GM18508 (cell line): ENCODE data around the gene FAM24A.
A peak's percentile ranks its signal among the peaks of the same experiment; 100 is the strongest.
"Not testable (repeated sequence)": the region's sequence is repeated elsewhere in the genome, so short reads cannot be mapped to it uniquely, and the experiment has no call there.

Source experiments
- ATAC-seq: cut with Tn5 transposase; IDR thresholded peaks from one replicate; pipeline ENCODE4 v1.9.1; 2021; ENCODE audit warnings: moderate number of reproducible peaks; ENCODE audit not compliant: insufficient read depth, unreplicated experiment

The FAM24A gene, protein sequence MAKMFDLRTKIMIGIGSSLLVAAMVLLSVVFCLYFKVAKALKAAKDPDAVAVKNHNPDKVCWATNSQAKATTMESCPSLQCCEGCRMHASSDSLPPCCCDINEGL

DNA sequence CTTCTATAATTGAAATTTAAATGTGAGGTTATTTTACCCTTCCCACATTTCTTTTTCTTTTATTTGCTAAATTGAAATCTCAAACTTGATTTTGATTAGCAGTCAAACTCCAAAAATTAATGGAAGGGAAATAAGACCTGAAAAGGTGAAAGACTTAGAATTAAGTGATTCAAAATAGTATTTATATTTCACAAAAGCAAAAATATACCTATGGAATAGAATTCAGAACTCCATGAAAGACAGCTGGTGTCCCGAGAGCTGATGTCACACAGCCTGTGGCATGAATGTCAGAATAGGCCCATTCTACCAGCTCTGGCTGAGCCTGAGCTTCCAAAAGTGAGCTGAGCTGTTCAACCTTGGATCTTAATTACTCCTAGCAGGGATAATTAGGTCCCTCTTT lies at the start of gene FAM24A:
Gene FAM24A (plus strand): TSS at position 301 of the 400 bp plus-strand sequence. CDS start 1,025 bp downstream, outside the sequence.
- ATAC-seq: no peak

DNA sequence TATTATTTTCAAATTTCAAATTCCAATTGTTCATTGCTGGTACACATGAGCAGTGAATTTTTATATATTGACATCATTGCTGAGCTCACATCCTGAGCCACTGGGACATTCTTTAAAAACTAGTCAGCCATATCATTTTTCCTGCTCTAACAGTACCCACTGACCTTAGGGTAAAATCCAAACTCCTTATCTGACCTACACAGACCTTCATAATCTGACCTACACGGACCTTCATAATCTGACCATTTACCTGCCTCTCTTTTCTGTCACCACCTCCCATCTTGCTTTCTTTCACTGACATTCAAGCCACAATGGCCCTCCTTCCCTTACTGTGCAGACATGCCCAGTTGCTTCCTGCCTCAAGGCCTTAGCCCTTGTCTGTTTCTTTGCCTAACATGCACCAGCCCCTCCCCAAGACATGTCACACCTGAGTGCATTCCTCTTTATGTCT lies 48.7 kb upstream of the FAM24A start:
- ATAC-seq: no peak

DNA sequence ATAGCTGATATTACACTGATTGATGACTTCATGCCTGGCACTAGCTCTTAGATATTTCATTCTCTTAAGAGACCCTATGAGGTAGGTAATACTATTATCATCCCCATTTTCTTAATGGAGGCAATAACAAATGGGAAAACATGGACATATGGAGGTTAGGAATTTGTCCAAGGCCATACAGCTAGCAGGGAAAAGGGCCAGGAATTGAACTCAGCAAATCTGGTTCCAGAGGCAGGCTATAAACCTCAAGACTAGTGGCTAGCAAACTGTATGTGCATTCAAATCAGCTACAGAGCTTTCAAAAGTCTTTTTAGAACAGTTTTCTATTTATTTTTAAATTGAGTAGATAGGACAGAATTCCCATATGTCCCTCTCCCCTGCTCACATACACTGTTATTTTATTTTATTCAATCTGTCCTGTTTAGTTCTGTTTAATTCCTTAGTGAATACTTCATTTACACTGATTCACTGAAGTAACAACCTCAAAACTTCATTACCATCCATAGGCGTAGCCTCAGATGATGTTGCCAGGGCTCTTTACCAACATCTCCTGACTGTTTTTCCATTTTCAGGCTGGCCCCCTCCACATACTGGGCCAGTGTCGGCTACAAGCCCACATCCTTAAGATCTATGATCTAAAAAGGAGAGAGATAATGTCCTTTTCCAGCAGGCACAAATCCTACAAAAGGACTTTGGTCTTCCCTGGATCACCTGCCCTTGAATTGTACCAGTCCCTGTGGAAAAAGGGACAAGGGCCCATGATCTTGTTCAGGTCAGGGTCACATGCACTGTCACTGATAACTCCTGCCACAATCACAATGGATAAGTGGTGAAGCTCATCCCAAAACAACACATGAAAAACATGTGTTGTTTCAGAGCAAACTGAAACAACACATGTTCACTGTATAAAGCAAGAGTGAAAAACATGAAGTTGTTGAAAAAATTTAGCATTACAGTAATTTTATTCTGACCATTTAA lies 46.9 kb upstream of the FAM24A start:
- no peak for ATAC-seq

DNA sequence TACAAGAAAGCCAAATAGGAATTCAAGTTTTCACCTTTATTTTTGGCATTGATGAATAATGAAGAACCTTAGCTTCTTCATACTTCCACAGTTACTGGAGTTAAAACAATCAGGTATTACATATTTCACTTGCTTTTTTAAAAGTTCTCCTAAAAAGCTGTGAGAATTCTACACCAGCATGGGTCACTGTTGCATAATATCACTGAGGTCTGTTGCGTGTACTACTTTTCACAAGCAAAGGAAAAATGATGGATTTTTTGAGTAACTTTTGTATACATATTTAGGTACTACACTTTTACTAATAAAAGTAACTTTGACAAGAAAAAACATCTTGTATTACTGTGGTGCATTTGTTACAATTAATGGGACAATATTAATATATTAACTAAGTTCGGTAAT lies 46.2 kb upstream of the FAM24A start:
- no peak for ATAC-seq

DNA sequence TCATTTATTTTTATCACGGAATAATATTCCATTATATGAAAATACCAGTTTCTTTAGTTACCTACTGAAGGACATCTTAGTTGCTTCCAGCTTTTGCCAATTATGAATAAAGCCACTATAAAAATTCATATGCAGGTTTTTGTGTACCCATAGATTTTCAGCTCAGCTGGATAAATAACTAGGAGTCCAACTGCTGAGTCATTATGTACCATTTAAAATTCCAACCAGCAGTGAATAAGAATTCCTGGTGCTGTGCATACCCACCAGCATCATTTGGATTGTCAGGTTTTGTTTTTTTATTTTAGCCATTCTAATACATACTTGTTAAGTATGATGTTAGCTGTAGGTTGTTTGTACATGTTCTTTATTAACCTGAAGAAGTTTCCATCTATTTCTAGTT lies 45.5 kb upstream of the FAM24A start:
- no peak for ATAC-seq

DNA sequence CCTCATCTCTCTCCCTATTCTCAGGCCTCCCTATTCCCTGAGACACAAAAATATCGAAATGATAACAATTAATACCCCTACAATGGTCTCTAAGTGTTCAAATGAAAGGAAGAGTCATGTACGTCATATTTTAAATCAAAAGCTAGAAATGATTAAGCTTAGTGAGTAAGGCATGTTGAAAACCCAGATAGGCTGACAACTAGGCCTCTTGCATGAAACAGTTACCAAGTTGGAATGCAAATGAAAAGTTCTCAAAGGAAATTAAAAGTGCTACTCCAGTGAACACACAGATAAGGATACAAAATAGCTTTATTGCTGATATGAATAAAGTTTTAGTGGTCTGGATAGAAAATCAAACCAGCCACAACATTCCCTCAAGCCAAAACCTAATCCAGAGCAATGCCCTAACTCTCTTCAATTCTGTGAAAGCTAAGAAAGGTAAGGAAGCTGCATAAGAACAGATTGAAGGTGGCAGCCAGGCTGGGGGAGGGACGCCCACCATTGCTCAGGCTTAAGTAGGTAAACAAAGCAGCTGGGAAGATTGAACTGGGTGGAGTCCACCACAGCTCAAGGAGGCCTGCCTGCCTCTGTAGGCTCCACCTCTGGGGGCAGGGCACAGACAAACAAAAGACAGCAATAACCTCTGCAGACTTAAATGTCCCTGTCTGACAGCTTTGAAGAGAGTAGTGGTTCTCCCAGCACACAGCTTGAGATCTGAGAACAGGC lies 43.5 kb upstream of the FAM24A start:
- not testable (repeated sequence) for ATAC-seq

DNA sequence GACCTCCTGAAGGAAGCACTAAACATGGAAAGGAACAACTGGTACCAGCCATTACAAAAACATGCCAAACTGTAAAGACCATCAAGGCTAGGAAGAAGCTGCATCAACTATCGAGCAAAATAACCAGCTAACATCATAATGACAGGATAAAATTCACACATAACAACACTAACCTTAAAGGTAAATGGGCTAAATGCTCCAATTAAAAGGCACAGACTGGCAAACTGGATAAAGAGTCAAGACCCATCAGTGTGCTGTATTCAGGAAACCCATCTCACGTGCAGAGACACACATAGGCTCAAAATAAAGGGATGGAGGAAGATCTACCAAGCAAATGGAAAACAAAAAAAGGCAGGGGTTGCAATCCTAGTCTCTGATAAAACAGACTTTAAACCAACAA lies 41.6 kb upstream of the FAM24A start:
- ATAC-seq: not testable (repeated sequence)

DNA sequence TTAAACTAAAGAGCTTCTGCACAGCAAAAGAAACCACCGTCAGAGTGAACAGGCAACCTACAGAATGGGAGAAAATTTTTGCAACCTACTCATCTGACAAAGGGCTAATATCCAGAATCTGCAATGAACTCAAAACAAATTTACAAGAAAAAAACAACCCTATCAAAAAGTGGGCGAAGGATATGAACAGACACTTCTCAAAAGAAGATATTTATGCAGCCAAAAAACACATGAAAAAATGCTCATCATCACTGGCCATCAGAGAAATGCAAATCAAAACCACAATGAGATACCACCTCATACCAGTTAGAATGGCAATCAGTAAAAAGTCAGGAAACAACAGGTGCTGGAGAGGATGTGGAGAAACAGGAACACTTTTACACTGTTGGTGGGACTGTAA lies 38.5 kb upstream of the FAM24A start:
- not testable (repeated sequence) for ATAC-seq

DNA sequence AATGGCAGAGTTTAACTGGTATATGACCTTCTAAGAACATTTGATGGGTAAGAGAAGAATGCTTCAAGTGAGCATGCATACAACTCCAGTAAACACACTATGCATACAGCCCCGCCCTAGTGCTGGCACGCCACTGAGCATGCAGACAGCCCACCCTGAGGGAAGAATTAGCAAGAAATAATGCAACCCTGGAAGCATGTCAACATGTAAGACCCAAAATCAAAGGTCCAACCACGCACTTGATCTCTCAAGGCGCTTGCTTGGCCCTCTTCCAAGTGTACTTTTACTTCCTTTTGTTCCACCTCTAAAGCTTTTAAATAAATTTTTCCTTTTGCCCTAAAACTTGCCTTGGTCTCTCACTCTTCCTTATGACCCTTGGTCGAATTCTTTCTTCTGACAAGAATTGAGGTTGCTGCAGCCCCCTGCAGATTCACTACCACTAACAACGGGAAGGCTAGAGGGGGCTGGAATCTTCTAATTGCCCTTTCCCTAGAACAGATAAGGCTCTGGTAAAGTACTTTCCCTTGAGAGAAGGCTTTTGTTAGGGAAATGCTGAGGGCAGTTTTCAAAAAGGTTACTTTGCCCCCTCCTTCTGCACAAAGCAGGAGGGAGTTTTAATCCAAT lies 34.5 kb upstream of the FAM24A start:
- no peak for ATAC-seq

DNA sequence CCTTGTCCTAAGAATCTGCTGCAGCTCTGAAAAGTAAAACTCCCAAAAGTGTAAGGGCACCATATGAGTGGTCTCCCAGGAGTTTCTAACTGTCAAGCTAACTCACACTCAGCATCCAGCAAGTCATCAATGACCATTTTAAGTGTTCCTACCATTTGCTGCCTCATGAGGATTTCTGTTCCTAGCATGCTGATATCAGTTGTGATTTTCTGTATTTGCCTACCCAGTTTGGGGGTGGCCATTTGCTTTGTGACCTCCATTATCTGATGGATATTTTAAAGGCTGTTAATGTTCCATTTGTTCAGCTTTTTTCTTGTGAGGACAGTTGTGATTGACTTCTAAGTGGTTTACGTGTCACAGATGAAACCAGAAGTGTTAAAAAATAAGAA lies 33.9 kb upstream of the FAM24A start:
- no peak for ATAC-seq

DNA sequence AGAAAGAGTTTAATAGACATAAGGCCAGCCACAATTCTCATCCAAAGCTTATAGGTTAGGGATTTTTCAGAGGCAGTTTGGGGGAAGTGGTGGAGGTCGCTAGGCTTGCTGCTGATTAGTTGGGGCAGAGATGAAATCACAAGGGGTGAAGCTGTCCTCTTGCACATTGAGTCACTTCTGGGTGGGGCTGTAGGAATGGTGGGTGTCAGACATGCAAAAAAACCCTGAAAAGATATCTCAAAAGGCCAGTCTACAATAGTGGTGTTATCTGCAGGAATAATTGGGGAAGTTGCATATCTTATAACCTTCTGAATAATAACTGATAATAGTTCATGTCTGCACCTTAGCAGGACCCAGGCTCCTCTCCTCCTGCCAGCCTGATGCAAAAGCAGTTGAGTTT lies 33.1 kb upstream of the FAM24A start:
- no peak for ATAC-seq

DNA sequence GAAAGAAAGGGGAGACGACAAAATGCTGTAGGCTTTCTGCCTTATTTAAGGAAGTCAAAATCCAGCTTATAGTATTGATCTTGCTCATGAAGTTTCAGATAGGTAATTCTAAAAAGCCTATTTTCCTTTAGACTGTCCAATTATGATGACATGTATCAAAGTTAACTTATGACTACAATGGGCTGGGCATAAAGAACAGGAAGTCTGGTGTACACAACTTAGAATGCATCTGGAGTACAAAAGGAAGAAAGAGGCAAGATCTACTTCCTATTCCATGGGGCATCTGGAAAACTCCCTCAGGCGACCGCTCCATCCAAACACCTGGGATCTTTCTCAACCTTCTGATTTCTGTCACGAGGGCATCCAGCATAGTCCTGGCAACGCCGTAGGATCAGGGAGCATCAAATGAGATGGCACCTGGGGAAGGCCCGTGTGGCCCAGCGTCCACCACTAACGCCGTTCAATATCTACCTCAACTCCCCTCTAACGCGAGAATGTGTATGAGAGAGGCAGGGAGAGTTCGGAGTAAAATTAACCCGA lies 31.5 kb upstream of the FAM24A start:
- no peak for ATAC-seq

DNA sequence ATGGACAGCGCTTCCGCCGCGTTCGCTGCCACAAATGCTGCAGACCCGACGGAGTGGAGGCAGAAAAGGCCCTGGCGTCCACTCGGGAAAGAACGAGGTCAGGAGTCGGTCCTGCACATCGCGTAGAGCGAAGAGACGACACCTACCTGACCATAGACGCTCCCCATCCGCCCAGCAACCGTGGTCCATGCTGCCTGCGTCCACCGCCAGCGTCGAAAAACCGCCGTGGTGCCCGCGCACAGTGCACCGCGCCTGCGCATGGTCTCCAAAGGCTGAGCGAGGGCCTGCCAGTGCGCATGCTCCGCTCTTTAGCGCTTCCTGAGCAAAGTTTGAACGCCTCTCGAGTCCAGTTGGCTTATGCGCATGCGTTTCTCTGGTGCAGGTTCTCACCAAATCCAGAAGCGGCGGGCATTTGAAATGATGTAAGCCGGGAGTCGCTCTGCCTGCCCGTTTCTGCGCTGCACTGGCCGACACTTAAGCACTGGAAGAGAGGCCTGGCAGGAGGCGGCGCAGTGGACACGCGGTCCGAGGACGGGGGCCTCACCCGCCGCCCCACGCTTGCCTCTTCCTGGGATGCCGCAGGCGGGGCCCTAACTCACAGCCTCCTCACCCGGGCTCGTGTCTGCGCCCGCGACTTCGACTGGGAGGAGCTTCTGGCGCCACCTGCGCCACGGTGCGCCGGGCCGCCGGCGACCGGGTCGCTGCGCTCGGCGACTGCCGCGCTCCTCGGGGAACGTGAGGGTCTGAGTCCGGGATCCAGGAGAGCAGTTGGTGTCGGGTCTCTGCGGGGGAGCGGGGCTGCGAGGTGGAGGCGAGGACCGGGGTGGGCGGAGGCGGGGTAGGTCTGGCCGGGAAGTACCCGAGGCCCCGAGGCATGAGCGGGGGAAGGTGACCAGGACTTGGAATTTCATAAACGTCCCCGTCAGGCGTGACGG lies 30.8 kb upstream of the FAM24A start, which contains the start of gene FAM24B:
Gene FAM24B (minus strand): TSS at position 243 of the 935 bp plus-strand sequence. CDS start 29,066 bp downstream, outside the sequence.
- peak; percentile 54 for ATAC-seq

DNA sequence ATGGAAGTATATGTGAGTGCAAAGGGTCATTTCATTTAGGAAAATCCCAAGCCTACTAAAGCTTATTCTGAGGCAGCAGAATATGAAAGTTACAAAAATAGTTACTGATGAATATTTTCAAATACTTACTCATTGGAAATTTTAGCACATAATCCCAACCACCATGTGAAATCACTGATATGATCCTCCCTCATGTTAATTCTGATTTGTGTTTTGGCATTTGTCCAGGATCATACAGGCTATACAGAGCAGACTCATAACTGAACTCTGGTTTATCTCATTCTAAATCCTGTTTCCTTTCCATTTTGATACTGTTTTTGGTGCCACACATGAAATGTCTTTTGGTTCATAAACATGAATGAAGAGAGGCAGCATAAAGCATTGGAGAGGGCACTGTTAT lies 27.6 kb upstream of the FAM24A start:
- ATAC-seq: no peak

DNA sequence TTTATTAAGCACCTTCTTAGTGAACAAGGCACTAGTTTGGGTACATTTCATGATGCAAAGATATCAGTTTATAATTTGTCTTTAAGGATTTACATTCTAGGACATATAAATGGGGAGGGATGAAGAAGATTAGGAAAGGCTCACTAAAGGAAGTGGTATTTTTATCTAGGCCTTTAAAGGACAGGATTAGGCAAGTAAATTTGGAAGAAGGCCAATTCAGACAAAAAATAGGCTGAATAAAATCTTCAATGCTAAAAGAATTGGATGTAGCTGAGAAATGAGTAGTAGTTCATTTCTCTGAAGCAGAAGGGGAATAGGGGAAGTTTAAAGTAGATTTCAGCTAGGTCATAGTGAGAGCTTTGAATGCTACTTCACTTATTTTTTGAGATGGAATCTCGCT lies 26.2 kb upstream of the FAM24A start:
- ATAC-seq: no peak

DNA sequence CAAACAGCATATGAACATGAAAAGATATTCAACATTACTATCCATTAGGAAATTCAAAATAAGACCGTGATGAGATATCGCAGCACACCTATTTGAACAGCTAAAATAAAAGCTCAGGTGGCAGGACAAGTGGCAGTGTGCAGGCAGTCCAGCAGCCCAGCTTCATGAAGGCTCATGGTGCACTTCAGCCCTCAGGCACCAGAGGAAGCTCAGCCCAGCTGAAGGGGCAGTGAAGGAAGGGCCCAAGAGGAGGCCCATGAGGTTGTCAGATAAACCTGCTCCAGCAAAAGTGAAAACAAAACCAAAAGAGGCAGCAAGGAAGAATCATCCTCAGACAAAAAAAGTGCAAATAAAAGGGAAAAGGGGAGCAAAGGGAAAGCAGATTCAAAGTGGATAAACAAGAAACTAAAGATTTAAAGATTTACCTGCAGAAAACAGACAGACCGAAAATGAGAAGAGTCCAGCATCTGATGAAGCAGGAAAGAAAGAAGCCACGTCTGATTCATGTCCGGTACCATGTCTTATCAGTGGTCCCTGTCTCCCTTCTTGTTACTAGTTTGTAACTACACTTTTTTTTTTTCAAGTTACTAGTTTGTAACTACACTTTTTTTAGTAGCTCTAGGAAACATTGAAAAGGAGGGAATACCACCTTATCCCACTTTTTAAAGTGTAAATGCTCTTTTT lies 16.0 kb upstream of the FAM24A start:
- no peak for ATAC-seq

DNA sequence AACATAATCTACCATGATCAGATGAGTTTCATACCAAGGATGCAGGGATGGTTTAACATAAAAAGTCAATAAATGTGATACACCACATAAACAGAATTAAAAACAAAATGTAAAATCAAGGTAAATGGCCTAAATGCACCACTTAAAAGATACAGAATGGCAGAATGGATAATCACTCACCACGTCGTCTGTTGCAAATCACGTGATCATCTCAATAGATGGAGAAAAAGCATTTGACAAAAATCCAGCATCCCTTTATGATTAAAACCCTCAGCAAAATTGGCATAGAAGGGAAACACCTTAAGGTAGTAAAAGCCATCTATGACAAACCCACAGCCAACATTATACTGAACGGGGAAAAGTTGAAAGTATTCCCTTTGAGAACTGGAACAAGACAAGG lies 6.5 kb upstream of the FAM24A start:
- not testable (repeated sequence) for ATAC-seq

DNA sequence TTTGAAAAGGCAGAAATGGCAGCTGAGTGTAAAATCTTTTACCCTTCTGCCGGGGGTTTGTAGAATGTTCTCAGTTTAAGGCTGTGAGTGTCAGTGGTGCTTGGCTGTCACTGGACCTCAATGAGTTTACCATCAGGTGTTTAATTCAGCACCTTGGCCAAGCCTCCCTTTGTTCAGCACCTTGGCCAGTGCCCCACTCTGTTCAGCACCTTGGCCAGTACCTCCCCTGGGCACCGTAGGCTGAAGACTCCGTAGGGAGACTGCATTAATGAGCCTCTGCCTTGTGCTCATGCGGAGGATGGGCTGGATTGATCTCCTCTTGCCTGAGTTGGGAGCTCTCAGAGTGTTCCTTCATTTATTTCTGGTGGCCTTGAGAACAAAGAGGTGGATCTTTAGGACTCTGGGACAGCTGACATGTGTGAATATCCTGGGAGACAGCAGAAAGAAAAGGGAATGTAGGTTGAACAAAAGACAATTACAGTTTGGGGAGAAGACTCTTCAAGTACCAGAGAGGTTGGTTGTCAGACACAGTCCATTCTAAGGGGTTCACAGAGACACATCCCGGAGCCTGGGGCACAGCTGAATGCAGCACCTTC lies 1.6 kb downstream of the FAM24A start:
- no peak for ATAC-seq
